ENCODE measurements around the gene RNF151. TPM values are rescaled to one million over a fixed set of nuclear protein-coding genes. Genes with fewer than 3 reads are reported as not detected.

The RNF151 gene
- total and polyA plus RNA-seq, 2 of the 13 experiments (the other 11 are each of a cell fraction or from before 2014, with no cell fraction given): not detected

DNA sequence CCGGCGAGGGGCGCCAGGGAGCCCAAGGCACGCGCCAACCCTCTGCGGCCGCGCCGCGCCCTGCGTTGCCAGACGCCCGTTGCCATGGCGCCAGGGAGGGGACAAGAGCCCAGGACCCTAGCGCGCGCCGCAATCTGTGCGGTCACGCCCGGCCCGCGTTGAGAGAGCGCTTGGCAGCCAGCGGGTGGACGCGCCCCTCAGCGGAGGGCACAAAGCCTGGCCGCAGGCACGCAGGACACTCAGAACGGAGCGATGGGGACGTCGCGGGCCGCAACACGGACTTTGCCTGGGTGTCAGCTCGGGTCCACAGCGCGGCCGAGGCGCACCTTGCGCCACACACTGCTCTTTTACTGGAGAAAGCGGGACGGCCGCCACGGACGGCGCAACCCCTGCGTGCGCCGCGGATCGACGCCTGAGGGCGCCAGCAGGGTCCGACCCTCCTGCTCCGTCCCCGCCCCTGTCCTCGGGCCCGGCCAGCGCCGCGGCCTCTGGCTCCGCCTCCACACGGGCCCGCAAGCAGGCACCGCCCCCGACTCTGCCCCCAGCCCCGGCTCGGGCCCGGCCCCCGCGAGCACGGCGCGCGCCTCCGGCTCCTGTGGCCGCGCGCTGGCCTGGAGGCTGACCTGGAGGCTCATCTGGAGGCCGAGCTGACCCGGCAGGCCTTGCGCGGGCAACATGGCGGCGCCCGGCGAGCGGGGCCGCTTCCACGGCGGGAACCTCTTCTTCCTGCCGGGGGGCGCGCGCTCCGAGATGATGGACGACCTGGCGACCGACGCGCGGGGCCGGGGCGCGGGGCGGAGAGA is 17.1 kb downstream of the RNF151 start, which contains the start of gene GFER (continued):
- TF ChIP-seq, protein P1, sequence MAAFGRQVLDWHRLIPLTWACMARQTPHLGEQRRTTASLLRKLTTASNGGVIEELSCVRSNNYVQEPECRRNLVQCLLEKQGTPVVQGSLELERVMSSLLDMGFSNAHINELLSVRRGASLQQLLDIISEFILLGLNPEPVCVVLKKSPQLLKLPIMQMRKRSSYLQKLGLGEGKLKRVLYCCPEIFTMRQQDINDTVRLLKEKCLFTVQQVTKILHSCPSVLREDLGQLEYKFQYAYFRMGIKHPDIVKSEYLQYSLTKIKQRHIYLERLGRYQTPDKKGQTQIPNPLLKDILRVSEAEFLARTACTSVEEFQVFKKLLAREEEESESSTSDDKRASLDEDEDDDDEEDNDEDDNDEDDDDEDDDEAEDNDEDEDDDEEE (CRISPR knock-in tag; IDR thresholded peaks at IDR 0.05): 0 out of 2 replicates have a peak, but pooled peaks have one; percentile 53
- no peak for TF ChIP-seq ZNF367 (CRISPR knock-in tag; IDR thresholded peaks at IDR 0.05; ENCODE audit: borderline replicate concordance)
- TF ChIP-seq ZNF547 (CRISPR knock-in tag; IDR thresholded peaks at IDR 0.05): 0 out of 2 replicates have a peak, but pooled peaks have one; percentile 57
- TF ChIP-seq ZNF180 (CRISPR knock-in tag; IDR thresholded peaks at IDR 0.05; ENCODE audit: borderline replicate concordance, low read depth): no peak
- TF ChIP-seq EHMT2 (IDR thresholded peaks at IDR 0.05; ENCODE audit: borderline replicate concordance, low read depth, low read length): no peak
- no peak for TF ChIP-seq SNRNP70 (IDR thresholded peaks at IDR 0.05; ENCODE audit: low read depth, low read length)
- TF ChIP-seq MIER2 (CRISPR knock-in tag; IDR thresholded peaks at IDR 0.05): no peak
- TF ChIP-seq SCMH1 (CRISPR knock-in tag; IDR thresholded peaks at IDR 0.05; ENCODE audit: borderline replicate concordance): no peak
- peak; percentile 52; the same call in 1 of the 2 replicates for TF ChIP-seq MEIS2 (CRISPR knock-in tag; IDR thresholded peaks at IDR 0.05)
- TF ChIP-seq, protein P2, sequence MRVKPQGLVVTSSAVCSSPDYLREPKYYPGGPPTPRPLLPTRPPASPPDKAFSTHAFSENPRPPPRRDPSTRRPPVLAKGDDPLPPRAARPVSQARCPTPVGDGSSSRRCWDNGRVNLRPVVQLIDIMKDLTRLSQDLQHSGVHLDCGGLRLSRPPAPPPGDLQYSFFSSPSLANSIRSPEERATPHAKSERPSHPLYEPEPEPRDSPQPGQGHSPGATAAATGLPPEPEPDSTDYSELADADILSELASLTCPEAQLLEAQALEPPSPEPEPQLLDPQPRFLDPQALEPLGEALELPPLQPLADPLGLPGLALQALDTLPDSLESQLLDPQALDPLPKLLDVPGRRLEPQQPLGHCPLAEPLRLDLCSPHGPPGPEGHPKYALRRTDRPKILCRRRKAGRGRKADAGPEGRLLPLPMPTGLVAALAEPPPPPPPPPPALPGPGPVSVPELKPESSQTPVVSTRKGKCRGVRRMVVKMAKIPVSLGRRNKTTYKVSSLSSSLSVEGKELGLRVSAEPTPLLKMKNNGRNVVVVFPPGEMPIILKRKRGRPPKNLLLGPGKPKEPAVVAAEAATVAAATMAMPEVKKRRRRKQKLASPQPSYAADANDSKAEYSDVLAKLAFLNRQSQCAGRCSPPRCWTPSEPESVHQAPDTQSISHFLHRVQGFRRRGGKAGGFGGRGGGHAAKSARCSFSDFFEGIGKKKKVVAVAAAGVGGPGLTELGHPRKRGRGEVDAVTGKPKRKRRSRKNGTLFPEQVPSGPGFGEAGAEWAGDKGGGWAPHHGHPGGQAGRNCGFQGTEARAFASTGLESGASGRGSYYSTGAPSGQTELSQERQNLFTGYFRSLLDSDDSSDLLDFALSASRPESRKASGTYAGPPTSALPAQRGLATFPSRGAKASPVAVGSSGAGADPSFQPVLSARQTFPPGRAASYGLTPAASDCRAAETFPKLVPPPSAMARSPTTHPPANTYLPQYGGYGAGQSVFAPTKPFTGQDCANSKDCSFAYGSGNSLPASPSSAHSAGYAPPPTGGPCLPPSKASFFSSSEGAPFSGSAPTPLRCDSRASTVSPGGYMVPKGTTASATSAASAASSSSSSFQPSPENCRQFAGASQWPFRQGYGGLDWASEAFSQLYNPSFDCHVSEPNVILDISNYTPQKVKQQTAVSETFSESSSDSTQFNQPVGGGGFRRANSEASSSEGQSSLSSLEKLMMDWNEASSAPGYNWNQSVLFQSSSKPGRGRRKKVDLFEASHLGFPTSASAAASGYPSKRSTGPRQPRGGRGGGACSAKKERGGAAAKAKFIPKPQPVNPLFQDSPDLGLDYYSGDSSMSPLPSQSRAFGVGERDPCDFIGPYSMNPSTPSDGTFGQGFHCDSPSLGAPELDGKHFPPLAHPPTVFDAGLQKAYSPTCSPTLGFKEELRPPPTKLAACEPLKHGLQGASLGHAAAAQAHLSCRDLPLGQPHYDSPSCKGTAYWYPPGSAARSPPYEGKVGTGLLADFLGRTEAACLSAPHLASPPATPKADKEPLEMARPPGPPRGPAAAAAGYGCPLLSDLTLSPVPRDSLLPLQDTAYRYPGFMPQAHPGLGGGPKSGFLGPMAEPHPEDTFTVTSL (CRISPR knock-in tag; IDR thresholded peaks at IDR 0.05; ENCODE audit: borderline replicate concordance): no peak
- TF ChIP-seq SP4 (CRISPR knock-in tag; IDR thresholded peaks at IDR 0.05): peak; percentile 88
- no peak for TF ChIP-seq NFATC3 (CRISPR knock-in tag; IDR thresholded peaks at IDR 0.05)
- TF ChIP-seq HIVEP1 (CRISPR knock-in tag; IDR thresholded peaks at IDR 0.05): 0 out of 2 replicates have a peak, but pooled peaks have one; percentile 24
- peak; percentile 62; the same call in 1 of the 2 replicates for TF ChIP-seq MED1 (CRISPR knock-in tag; IDR thresholded peaks at IDR 0.05)
- peak; percentile 64; the same call in 1 of the 2 replicates for TF ChIP-seq HES4 (CRISPR knock-in tag; IDR thresholded peaks at IDR 0.05; ENCODE audit: borderline replicate concordance)
- TF ChIP-seq ZNF138 (CRISPR knock-in tag; IDR thresholded peaks at IDR 0.05; ENCODE audit: low read depth): no peak; the same call in 1 of the 2 replicates
- TF ChIP-seq, protein P3, sequence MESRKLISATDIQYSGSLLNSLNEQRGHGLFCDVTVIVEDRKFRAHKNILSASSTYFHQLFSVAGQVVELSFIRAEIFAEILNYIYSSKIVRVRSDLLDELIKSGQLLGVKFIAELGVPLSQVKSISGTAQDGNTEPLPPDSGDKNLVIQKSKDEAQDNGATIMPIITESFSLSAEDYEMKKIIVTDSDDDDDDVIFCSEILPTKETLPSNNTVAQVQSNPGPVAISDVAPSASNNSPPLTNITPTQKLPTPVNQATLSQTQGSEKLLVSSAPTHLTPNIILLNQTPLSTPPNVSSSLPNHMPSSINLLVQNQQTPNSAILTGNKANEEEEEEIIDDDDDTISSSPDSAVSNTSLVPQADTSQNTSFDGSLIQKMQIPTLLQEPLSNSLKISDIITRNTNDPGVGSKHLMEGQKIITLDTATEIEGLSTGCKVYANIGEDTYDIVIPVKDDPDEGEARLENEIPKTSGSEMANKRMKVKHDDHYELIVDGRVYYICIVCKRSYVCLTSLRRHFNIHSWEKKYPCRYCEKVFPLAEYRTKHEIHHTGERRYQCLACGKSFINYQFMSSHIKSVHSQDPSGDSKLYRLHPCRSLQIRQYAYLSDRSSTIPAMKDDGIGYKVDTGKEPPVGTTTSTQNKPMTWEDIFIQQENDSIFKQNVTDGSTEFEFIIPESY (CRISPR knock-in tag; IDR thresholded peaks at IDR 0.05): peak; percentile 32; the same call in 1 of the 2 replicates
- TF ChIP-seq, protein P4, sequence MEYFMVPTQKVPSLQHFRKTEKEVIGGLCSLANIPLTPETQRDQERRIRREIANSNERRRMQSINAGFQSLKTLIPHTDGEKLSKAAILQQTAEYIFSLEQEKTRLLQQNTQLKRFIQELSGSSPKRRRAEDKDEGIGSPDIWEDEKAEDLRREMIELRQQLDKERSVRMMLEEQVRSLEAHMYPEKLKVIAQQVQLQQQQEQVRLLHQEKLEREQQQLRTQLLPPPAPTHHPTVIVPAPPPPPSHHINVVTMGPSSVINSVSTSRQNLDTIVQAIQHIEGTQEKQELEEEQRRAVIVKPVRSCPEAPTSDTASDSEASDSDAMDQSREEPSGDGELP (IDR thresholded peaks at IDR 0.05; ENCODE audit: borderline replicate concordance, low read depth): no peak

Measured in HepG2 (cell line).